Kasumi-1 (cell line): ENCODE results near the gene TMEM125.

Experiments used
- DNase-seq, 2 experiments: peaks; one replicate each; lab custom pipeline; 2025; lab: John Stamatoyannopoulos, UW

TMEM125 gene

GRCh38 chr1:43274125-43274803 lies 4.5 kb downstream of the TMEM125 start:
- DNase-seq: peak; percentile 64 to 79

GRCh38 chr1:43274804-43275180 lies 5.0 kb downstream of the TMEM125 start:
- no peak for DNase-seq

- DNase-seq: no peak
These were observed 6.2 kb downstream of the TMEM125 start for GRCh38 chr1:43275826-43276620.

- DNase-seq: no peak
These were observed 6.9 kb downstream of the TMEM125 start for GRCh38 chr1:43276673-43277072.

- DNase-seq: no peak
These were observed 7.5 kb downstream of the TMEM125 start for GRCh38 chr1:43277116-43277876.

- no peak for DNase-seq
These were observed 9.4 kb downstream of the TMEM125 start for GRCh38 chr1:43279161-43279560.

- no peak for DNase-seq
These were observed 9.9 kb downstream of the TMEM125 start for GRCh38 chr1:43279666-43280065.

- no peak for DNase-seq
These were observed 10.9 kb downstream of the TMEM125 start for GRCh38 chr1:43280692-43281091.

GRCh38 chr1:43282220-43283195 lies 12.7 kb downstream of the TMEM125 start:
- DNase-seq: no peak

- DNase-seq: no peak
These were observed 14.3 kb downstream of the TMEM125 start for GRCh38 chr1:43284065-43284464.

- no peak for DNase-seq
These were observed 14.8 kb downstream of the TMEM125 start for GRCh38 chr1:43284546-43285110.

GRCh38 chr1:43285269-43285990 lies 15.6 kb downstream of the TMEM125 start, which contains the start of gene C1orf210:
Gene C1orf210, minus strand, starts transcription at chr1:43285581. Its CDS starts 2,311 bp downstream, at chr1:43283270.
- no peak for DNase-seq

GRCh38 chr1:43286115-43286514 lies 16.3 kb downstream of the TMEM125 start:
- DNase-seq: no peak

- DNase-seq: no peak
These were observed 16.8 kb downstream of the TMEM125 start for GRCh38 chr1:43286533-43286932.

- DNase-seq: no peak
These were observed 18.4 kb downstream of the TMEM125 start for GRCh38 chr1:43288058-43288784.

- DNase-seq: no peak
These were observed 19.3 kb downstream of the TMEM125 start for GRCh38 chr1:43288785-43289706.

- DNase-seq: no peak
These were observed 22.4 kb downstream of the TMEM125 start for GRCh38 chr1:43292216-43292615.

- DNase-seq: no peak
These were observed 22.9 kb downstream of the TMEM125 start for GRCh38 chr1:43292679-43293078.

GRCh38 chr1:43293176-43293575 lies 23.4 kb downstream of the TMEM125 start:
- no peak for DNase-seq
